Chondrocyte (in vitro differentiated cells): ENCODE results near the gene MRPS24. TPM values are rescaled to one million over a fixed set of nuclear protein-coding genes. Genes with fewer than 3 reads are reported as not detected.

Experiments used
- DNase-seq: peaks from one replicate; pipeline ENCODE4 v3.0.0; 2021; ENCODE audit warnings: mixed read lengths, low spot score
- H3K27ac Mint-ChIP-seq: one replicate; pipeline ENCODE4 v1.8.0; 2021; ENCODE audit warnings: mild to moderate bottlenecking, moderate library complexity, mixed read lengths; ENCODE audit not compliant: unreplicated experiment
- H3K27me3 Mint-ChIP-seq: 2 replicates; pipeline ENCODE4 v1.8.0; 2021; ENCODE audit warnings: low read depth, mixed read lengths
- H3K36me3 Mint-ChIP-seq: 2 replicates; pipeline ENCODE4 v1.8.0; 2021; ENCODE audit warnings: low read depth, mixed read lengths
- H3K4me1 Mint-ChIP-seq: 2 replicates; pipeline ENCODE4 v1.8.0; 2021; ENCODE audit warnings: low read depth, mild to moderate bottlenecking, mixed read lengths
- H3K4me3 Mint-ChIP-seq: one replicate; pipeline ENCODE4 v1.8.0; 2021; ENCODE audit warnings: mild to moderate bottlenecking, moderate library complexity, mixed read lengths; ENCODE audit not compliant: unreplicated experiment
- H3K9me3 Mint-ChIP-seq: 2 replicates; pipeline ENCODE4 v1.8.0; 2021; ENCODE audit warnings: low read depth, mixed read lengths
- total RNA-seq: library from RNA; stranded (reverse); gene quantifications from 3 replicates; pipeline ENCODE4 v1.2.1, GENCODE V29; 2021
- TF ChIP-seq, protein P1 (sequence below): fragments of 200-600 bp; sonication (generic); IDR thresholded peaks from 2 replicates; pipeline ENCODE4 v1.5.0; 2021; ENCODE audit warnings: antibody characterized with exemption, mild to moderate bottlenecking, moderate library complexity

The MRPS24 gene
- total RNA-seq, 1 donor from 2014 or later: 70.2 TPM

DNA sequence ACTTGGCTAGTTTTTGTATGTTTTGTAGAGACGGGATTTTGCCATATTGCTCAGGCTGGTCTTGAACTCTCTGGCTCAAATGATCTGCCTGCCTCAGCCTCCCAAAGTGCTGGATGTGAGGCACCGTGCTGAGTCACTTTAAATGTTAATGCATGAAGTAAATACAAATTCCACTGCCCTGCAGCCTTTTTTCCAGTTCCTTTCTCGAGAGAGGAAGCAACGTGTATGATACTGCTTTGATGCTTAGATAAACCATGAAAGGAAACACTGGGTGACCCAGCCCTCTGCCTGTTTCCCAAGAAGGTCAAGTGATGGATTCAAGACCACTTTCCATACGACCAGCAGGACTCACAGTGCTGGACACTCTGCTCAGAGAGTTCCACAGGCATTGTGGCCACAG, 11.3 kb upstream of the MRPS24 start:
- Mint-ChIP-seq H3K4me1 (peaks cover 30% of the 10 kb centered on the region), H3K27ac (peak overlapping the region; percentile 6), H3K9me3 (no peaks in the 10 kb centered on the region), H3K36me3 (peaks cover 40% of the 10 kb centered on the region), H3K4me3 (no peak overlapping the region), H3K27me3 (no peaks in the 10 kb centered on the region)
- DNase-seq: no peak
- TF ChIP-seq, protein P1, sequence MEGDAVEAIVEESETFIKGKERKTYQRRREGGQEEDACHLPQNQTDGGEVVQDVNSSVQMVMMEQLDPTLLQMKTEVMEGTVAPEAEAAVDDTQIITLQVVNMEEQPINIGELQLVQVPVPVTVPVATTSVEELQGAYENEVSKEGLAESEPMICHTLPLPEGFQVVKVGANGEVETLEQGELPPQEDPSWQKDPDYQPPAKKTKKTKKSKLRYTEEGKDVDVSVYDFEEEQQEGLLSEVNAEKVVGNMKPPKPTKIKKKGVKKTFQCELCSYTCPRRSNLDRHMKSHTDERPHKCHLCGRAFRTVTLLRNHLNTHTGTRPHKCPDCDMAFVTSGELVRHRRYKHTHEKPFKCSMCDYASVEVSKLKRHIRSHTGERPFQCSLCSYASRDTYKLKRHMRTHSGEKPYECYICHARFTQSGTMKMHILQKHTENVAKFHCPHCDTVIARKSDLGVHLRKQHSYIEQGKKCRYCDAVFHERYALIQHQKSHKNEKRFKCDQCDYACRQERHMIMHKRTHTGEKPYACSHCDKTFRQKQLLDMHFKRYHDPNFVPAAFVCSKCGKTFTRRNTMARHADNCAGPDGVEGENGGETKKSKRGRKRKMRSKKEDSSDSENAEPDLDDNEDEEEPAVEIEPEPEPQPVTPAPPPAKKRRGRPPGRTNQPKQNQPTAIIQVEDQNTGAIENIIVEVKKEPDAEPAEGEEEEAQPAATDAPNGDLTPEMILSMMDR: no peak

DNA sequence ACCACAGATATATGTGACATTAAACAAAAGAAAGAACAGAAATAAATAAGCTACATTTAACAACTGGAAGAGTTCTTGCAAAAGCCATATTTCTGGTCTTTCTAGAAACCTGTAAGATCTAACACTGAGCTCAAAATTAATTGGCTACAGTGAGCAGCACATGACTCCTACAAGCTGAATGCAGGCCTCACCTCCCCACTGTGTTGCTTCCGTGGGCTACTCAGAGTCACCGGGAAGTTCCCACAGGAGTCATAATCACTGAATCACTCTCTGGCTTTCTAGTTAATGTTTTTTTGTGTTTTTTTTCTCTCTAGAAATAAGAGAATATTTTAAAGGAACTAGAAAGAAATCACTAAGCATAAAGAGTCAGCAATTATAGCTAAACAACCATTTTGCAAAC, 10.2 kb upstream of the MRPS24 start:
- Mint-ChIP-seq H3K27ac (peak overlapping the region; percentile 55), H3K36me3 (peaks cover 42% of the 10 kb centered on the region), H3K27me3 (no peaks in the 10 kb centered on the region), H3K9me3 (no peaks in the 10 kb centered on the region), H3K4me3 (no peak overlapping the region), H3K4me1 (peaks cover 30% of the 10 kb centered on the region)
- DNase-seq: no peak
- TF ChIP-seq, protein P1: no peak

DNA sequence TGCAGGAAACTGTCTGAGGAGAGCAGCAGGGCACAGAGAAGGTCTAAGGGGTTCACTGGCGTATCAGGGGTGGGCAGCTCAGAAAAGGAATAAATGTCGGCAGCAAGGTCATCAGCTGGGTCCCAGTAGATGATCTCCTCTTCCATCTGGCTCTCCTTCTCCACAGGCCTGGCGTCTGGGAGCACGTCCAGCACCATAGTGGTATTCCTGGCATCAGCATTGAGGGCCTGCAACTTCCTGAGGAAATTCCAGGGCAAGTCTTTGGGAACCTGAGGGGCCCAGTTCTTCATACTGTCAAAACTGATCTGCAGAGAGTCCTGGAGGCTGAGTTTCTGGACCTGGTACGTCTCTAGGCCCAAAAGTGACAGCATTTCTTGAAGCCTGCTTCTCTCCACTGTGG, 9.6 kb upstream of the MRPS24 start:
- TF ChIP-seq, protein P1: no peak
- H3K27me3 Mint-ChIP-seq: no peaks in the 10 kb centered on the region
- no peak for DNase-seq
- peaks cover 30% of the 10 kb centered on the region for H3K4me1 Mint-ChIP-seq
- H3K27ac Mint-ChIP-seq: peak overlapping the region; percentile 55
- H3K9me3 Mint-ChIP-seq: no peaks in the 10 kb centered on the region
- H3K36me3 Mint-ChIP-seq: peaks cover 37% of the 10 kb centered on the region
- no peak overlapping the region for H3K4me3 Mint-ChIP-seq

DNA sequence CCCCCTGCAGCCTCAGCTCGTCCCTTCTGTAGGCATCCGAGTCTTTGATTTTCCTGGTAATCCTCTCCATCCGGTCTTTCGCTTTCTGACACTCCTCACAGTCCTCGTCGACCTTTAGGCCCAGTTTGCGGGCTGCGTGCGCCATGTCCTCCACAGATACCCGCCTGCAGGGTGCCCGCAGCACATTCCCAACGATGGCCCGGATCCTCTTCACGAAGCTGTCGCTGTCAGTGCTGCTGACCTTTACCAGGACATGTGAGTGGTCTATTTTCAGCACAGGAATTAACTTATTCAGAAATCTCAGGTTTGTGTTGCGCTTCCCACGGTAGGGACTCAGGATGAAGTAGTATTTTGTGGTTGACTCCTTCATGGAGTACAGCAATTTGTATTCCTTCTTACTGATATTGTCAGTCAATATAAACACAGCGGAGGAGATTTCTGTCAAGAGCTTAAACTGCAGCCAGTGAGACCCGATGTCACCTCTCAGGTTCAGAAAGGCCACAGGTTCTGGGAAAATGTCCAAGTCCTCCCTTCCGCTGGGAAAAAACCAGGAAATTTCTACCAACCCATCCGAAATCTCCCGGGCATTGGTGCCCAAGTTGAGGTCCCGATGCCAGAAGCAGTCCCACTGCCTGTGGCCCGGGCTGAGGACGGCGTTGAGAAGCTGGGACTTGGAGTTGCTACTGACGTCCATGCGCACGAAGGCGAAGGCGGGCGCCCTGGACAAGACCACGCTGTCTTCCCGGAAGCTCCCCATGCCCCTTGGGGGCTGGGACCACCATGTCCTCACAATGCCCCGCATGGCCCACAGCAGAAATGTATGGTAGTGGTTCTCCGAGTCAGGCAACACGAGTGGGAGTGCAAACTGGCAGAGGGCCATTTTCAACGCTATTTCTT, 8.9 kb upstream of the MRPS24 start:
- peak overlapping the region; percentile 55 for H3K27ac Mint-ChIP-seq
- no peak for DNase-seq
- TF ChIP-seq, protein P1: no peak
- peaks cover 37% of the 10 kb centered on the region for H3K4me1 Mint-ChIP-seq
- H3K9me3 Mint-ChIP-seq: no peaks in the 10 kb centered on the region
- no peaks in the 10 kb centered on the region for H3K27me3 Mint-ChIP-seq
- H3K4me3 Mint-ChIP-seq: no peak overlapping the region
- H3K36me3 Mint-ChIP-seq: peaks cover 33% of the 10 kb centered on the region

DNA sequence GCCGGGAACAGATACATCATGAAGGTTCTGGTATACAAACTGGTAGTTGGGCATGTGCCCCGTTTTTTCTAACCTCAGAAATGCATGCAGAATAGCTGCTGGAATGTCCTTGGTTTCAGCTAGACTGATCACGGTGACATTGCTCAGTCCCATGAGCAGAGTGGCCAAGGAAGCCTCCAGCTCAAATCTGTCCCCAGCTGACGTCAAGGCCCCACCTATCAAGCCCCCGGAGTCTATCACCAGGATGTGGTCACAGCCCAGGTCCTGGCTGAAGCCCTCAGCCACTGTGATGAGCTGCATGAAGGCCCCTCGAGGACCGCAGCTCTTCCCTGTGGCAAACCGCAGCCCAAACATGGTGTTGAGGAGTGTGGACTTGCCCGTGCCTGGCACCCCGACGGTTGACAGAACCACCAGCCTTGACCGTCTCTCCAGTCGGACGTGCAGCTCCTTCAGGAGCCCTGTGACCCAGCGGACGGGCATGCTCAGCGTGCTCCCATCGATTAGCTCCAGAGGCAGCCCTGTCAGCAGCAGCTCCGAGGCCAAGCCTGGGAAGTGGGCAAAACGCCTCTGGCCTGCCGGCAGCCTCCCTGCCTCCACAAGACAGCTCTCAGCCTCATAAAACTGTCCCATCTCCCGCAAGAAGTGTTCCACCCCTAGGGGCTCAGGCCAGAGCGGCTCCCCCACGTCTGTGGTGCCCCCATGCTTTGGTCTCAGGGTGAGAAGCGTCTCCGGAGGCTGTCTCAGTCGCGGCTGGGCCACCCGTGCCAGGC, 7.8 kb upstream of the MRPS24 start:
- peaks cover 32% of the 10 kb centered on the region for H3K36me3 Mint-ChIP-seq
- no peaks in the 10 kb centered on the region for H3K27me3 Mint-ChIP-seq
- H3K4me3 Mint-ChIP-seq: no peak overlapping the region
- peaks cover 46% of the 10 kb centered on the region for H3K4me1 Mint-ChIP-seq
- no peak overlapping the region for H3K27ac Mint-ChIP-seq
- TF ChIP-seq, protein P1: no peak
- no peak for DNase-seq
- no peaks in the 10 kb centered on the region for H3K9me3 Mint-ChIP-seq
